GM12878 (cell line): ENCODE data around the gene WDR18. TPM values are rescaled to one million over a fixed set of nuclear protein-coding genes. Genes with fewer than 3 reads are reported as not detected.
A peak's percentile ranks its signal among the peaks of the same experiment; 100 is the strongest.

Experiments used
- BCL11A ChIP-seq: IDR thresholded peaks from 2 replicates; pipeline ENCODE4 v1.6.1; 2011; ENCODE audit warnings: low read depth, low read length
- BCLAF1 ChIP-seq: fragments of 450-650 bp; IDR thresholded peaks from 2 replicates; pipeline ENCODE4 v1.6.1; 2017; ENCODE audit warnings: antibody characterized with exemption, mild to moderate bottlenecking, moderate library complexity
- CHD1 ChIP-seq: IDR thresholded peaks from 2 replicates; pipeline ENCODE4 v1.6.1; 2012; ENCODE audit warnings: low read depth, low read length, improper control_type of control experiment
- CHD2 ChIP-seq: IDR thresholded peaks from 2 replicates; pipeline ENCODE4 v1.6.1; 2011; ENCODE audit warnings: low read depth, low read length, improper control_type of control experiment, borderline replicate concordance
- HSF1 ChIP-seq: fragments of 150-350 bp; IDR thresholded peaks from 2 replicates; pipeline ENCODE4 v1.6.1; 2014; ENCODE audit warnings: mild to moderate bottlenecking, low read depth, low read length
- IRF3 ChIP-seq: fragments of 450-650 bp; IDR thresholded peaks from 2 replicates; pipeline ENCODE4 v1.6.1; 2014; ENCODE audit warnings: mild to moderate bottlenecking
- KLF5 ChIP-seq: fragments of 450-650 bp; IDR thresholded peaks from 2 replicates; pipeline ENCODE4 v1.6.1; 2014; ENCODE audit warnings: mild to moderate bottlenecking; ENCODE audit not compliant: partially characterized antibody
- MTA3 ChIP-seq: IDR thresholded peaks from 2 replicates; pipeline ENCODE4 v1.6.1; 2012; ENCODE audit warnings: low read length, inconsistent platforms, borderline replicate concordance
- MXI1 ChIP-seq: fragments of 150-350 bp; IDR thresholded peaks from 2 replicates; pipeline ENCODE4 v1.6.1; 2011; ENCODE audit warnings: low read depth, mild to moderate bottlenecking, inconsistent platforms, low read length, improper control_type of control experiment
- NBN ChIP-seq: fragments of 450-650 bp; IDR thresholded peaks from 2 replicates; pipeline ENCODE4 v1.6.1; 2016
- NKRF ChIP-seq: fragments of 450-650 bp; conservative IDR thresholded peaks from 2 replicates; pipeline ENCODE4 v1.6.1; 2017; ENCODE audit warnings: mild to moderate bottlenecking, moderate library complexity
- POU2F2 ChIP-seq: IDR thresholded peaks from 3 replicates; pipeline ENCODE4 v1.6.1; 2011; ENCODE audit warnings: low read depth, mild to moderate bottlenecking, low read length, borderline replicate concordance
- PRDM15 ChIP-seq: fragments of 450-650 bp; formaldehyde crosslinking; IDR thresholded peaks from 2 replicates; pipeline ENCODE4 v1.4.0; 2020; ENCODE audit warnings: mild to moderate bottlenecking, moderate library complexity
- RELA ChIP-seq: fragments of 450-650 bp; IDR thresholded peaks from 2 replicates; pipeline ENCODE4 v1.8.0; 2014; ENCODE audit warnings: borderline replicate concordance; ENCODE audit not compliant: partially characterized antibody
- SIN3A ChIP-seq: IDR thresholded peaks from 2 replicates; pipeline ENCODE4 v1.6.1; 2012; ENCODE audit warnings: low read depth, low read length, improper control_type of control experiment
- TAF1 ChIP-seq: IDR thresholded peaks from 2 replicates; pipeline ENCODE4 v1.6.1; 2011; ENCODE audit warnings: mild to moderate bottlenecking, low read depth, low read length, borderline replicate concordance
- YY1 ChIP-seq: IDR thresholded peaks from 2 replicates; pipeline ENCODE4 v1.6.1; 2011; ENCODE audit warnings: low read depth, mild to moderate bottlenecking, low read length
- ZNF24 ChIP-seq: fragments of 450-650 bp; IDR thresholded peaks from 2 replicates; pipeline ENCODE4 v1.6.1; 2017; ENCODE audit warnings: antibody characterized with exemption, mild to moderate bottlenecking
- polyA plus RNA-seq, 11 experiments: library from polyadenylated mRNA; depleted of rRNA in 4 of 11; unstranded in 6 of 11; stranded (reverse) in 5 of 11; fragments of >200 nt; fragmentation: Nextera tagmentation in 4 of 11; fragmentation: Illumina TruSeq in 1 of 11; extraction: Ambion mirVana in 4 of 11; extraction: Trizol in 1 of 11; gene quantifications; 1 replicate in 1 of 11; 2 replicates in 10 of 11; pipeline versions ENCODE4 v1.2.1 to v1.2.3, GENCODE V29; 2011 to 2016; ENCODE audit warnings: inconsistent platforms in 2 of 11, missing spikeins in 2 of 11, low read depth in 1 of 11
- total RNA-seq, 4 experiments: library from RNA; depleted of rRNA in 3 of 4; stranded (reverse); fragments of >200 nt in 3 of 4; fragmentation: Illumina TruSeq in 1 of 4; extraction: Trizol in 1 of 4; gene quantifications; 2 replicates each; pipeline versions ENCODE4 v1.2.1 to v1.2.3, GENCODE V29; 2013 to 2021

The WDR18 gene
- total and polyA plus RNA-seq, 10 of the 15 experiments (the other 5 are each of a cell fraction or from before 2014, with no cell fraction given), result 3.0 to 206 (median 62.3) TPM

- TF ChIP-seq PRDM15 (no peak), BCL11A (no peak), BCLAF1 (0 out of 2 replicates have a peak, but pooled peaks have one; percentile 11), IRF3 (peak; percentile 95), POU2F2 (peak; percentile 88), CHD2 (peak; percentile 94), NBN (0 out of 2 replicates have a peak, but pooled peaks have one; percentile 18), NKRF (peak; percentile 48), MXI1 (peak; percentile 38; the same call in 1 of the 2 replicates), KLF5 (peak; percentile 52), ZNF24 (peak; percentile 96), YY1 (peak; percentile 61), RELA (peak; percentile 65), HSF1 (peak; percentile 17; the same call in 1 of the 2 replicates), CHD1 (peak; percentile 79; the same call in 1 of the 2 replicates), SIN3A (peak; percentile 51; the same call in 1 of the 2 replicates), TAF1 (peak; percentile 39; the same call in 1 of the 2 replicates), MTA3 (peak; percentile 45; the same call in 1 of the 2 replicates)
These were observed 55.7 kb downstream of the WDR18 start, which contains the start of gene ABCA7 (continued) for GRCh38 chr19:1039646-1040475.
